Effector memory CD4-positive, alpha-beta T cell (primary cell): ENCODE data around the gene SNX17.

Source experiments
- DNase-seq, 3 donors: peaks; one replicate each; pipeline ENCODE4 v3.0.0-alpha.2; 2020
- H3K27ac ChIP-seq: 2 replicates; pipeline ENCODE4 v1.7.0; 2013; ENCODE audit warnings: mild to moderate bottlenecking, low read length, moderate library complexity; ENCODE audit not compliant: insufficient read depth, poor library complexity, severe bottlenecking
- H3K27me3 ChIP-seq: replicated peaks from 2 replicates; pipeline ENCODE4 v1.7.0; 2013; ENCODE audit warnings: mild to moderate bottlenecking, low read length; ENCODE audit not compliant: insufficient read depth, control insufficient read depth, poor library complexity, severe bottlenecking
- H3K36me3 ChIP-seq: 2 replicates; pipeline ENCODE4 v1.7.0; 2013; ENCODE audit warnings: mild to moderate bottlenecking, low read length, moderate library complexity; ENCODE audit not compliant: control insufficient read depth, insufficient read depth
- H3K4me1 ChIP-seq: 2 replicates; pipeline ENCODE4 v1.7.0; 2013; ENCODE audit warnings: low read length, mild to moderate bottlenecking; ENCODE audit not compliant: control insufficient read depth, insufficient read depth, poor library complexity, severe bottlenecking
- H3K4me3 ChIP-seq: 2 replicates; pipeline ENCODE4 v1.7.0; 2013; ENCODE audit warnings: low read length, low read depth, mild to moderate bottlenecking; ENCODE audit not compliant: insufficient read depth, poor library complexity, severe bottlenecking
- H3K9me3 ChIP-seq: 2 replicates; pipeline ENCODE4 v1.7.0; 2013; ENCODE audit warnings: mild to moderate bottlenecking, low read length, moderate library complexity; ENCODE audit not compliant: control insufficient read depth

The SNX17 gene

GRCh38 chr2:27378096-27378808 lies 7.8 kb downstream of the SNX17 start:
- no peaks in the 10 kb centered on the region for H3K27me3 ChIP-seq
- no peak overlapping the region for H3K27ac ChIP-seq
- H3K9me3 ChIP-seq = no peaks in the 10 kb centered on the region
- H3K36me3 ChIP-seq = peaks cover 53% of the 10 kb centered on the region
- H3K4me1 ChIP-seq = peaks cover 14% of the 10 kb centered on the region
- H3K4me3 ChIP-seq = no peak overlapping the region
- no peak for DNase-seq

DNA sequence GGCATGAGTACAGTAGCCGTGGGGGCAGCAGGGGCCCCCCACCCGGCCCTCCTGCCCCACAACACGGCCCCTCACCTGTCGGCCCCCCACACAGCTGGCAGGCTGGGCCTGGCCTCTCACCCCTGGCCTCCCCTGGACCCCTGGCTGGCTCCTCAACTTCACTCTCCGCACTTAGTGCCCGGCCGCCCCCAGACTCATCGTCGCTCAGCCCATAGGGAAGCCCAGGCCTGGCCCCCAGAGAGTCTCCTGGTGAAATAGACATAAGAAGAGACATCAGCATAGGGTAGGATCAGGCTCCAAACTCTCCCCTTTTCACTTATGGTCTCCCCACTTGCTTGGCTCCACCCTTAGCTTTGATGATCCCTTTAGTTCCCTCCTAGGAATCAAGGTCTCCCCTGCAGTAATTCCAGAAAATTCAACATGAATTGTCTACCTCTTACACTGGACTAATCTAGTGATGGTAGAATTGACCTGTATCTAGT lies 8.4 kb downstream of the SNX17 start:
- Histone ChIP-seq H3K27ac (peak overlapping the region; percentile 13), H3K4me3 (no peak overlapping the region), H3K36me3 (peaks cover 52% of the 10 kb centered on the region), H3K4me1 (peaks cover 14% of the 10 kb centered on the region), H3K9me3 (no peaks in the 10 kb centered on the region), H3K27me3 (no peaks in the 10 kb centered on the region)
- no peak for DNase-seq

- peak overlapping the region; percentile 69 for H3K27ac ChIP-seq
- H3K4me1 ChIP-seq = peaks cover 14% of the 10 kb centered on the region
- no peak overlapping the region for H3K4me3 ChIP-seq
- no peaks in the 10 kb centered on the region for H3K9me3 ChIP-seq
- H3K27me3 ChIP-seq = no peaks in the 10 kb centered on the region
- no peak for DNase-seq
- H3K36me3 ChIP-seq = peaks cover 53% of the 10 kb centered on the region
These were observed 9.0 kb downstream of the SNX17 start for GRCh38 chr2:27379383-27379835.

GRCh38 chr2:27379836-27380625 lies 9.6 kb downstream of the SNX17 start:
- H3K27ac ChIP-seq = peak overlapping the region; percentile 69
- peak; percentile 37 to 50 (median 43) for DNase-seq
- H3K9me3 ChIP-seq = no peaks in the 10 kb centered on the region
- H3K36me3 ChIP-seq = peaks cover 53% of the 10 kb centered on the region
- H3K4me1 ChIP-seq = peaks cover 14% of the 10 kb centered on the region
- no peaks in the 10 kb centered on the region for H3K27me3 ChIP-seq
- peak overlapping the region; percentile 68 for H3K4me3 ChIP-seq

GRCh38 chr2:27380626-27381545 lies 10.5 kb downstream of the SNX17 start, which contains the start of gene ZNF513:
TSS of gene ZNF513 (minus strand) at chr2:27380734. CDS start at chr2:27380526, 208 bp downstream.
- DNase-seq = peak; percentile 78 to 86 (median 80)
- Histone ChIP-seq H3K27me3 (no peaks in the 10 kb centered on the region), H3K4me3 (peak within 1 kb of the TSS; percentile 68), H3K9me3 (no peaks in the 10 kb centered on the region), H3K27ac (peak within 1 kb of the TSS; percentile 69), H3K36me3 (peaks cover 53% of the 10 kb centered on the region), H3K4me1 (peaks cover 14% of the 10 kb centered on the region)

- Histone ChIP-seq H3K4me3 (no peak overlapping the region), H3K36me3 (peaks cover 48% of the 10 kb centered on the region), H3K27ac (peak overlapping the region; percentile 69), H3K27me3 (no peaks in the 10 kb centered on the region), H3K4me1 (peaks cover 14% of the 10 kb centered on the region), H3K9me3 (no peaks in the 10 kb centered on the region)
- DNase-seq = no peak
These were observed 11.3 kb downstream of the SNX17 start for GRCh38 chr2:27381577-27382181.

GRCh38 chr2:27390822-27391679 lies 20.6 kb downstream of the SNX17 start:
- H3K4me1 ChIP-seq = peaks cover 11% of the 10 kb centered on the region
- no peaks in the 10 kb centered on the region for H3K9me3 ChIP-seq
- no peak overlapping the region for H3K4me3 ChIP-seq
- no peak for DNase-seq
- peak overlapping the region; percentile 58 for H3K27ac ChIP-seq
- H3K27me3 ChIP-seq = no peaks in the 10 kb centered on the region
- H3K36me3 ChIP-seq = peaks cover 1% of the 10 kb centered on the region

DNA sequence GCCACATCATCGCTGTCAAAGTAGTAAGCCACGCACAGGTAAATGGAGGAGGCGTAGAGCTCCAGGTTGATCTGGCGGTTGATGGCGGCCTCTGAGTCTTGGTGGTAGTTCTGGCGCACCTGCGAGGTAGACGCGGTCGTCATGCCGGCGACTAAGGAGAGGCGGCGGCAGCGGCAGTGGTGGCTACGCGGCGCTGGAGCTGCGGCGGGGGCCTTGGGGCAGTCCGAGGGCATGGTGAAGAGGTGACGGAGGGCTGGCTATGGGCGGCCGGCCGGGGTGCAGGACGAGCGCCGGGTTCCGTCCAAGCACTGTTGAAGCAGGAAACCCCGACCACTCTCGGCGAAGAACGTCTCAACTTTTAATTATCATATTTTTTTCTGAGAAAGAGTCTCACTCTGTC lies 22.8 kb downstream of the SNX17 start:
- peaks cover 11% of the 10 kb centered on the region for H3K4me1 ChIP-seq
- no peaks in the 10 kb centered on the region for H3K27me3 ChIP-seq
- H3K9me3 ChIP-seq = no peaks in the 10 kb centered on the region
- H3K27ac ChIP-seq = no peak overlapping the region
- no peak overlapping the region for H3K4me3 ChIP-seq
- no peaks in the 10 kb centered on the region for H3K36me3 ChIP-seq
- no peak for DNase-seq
